ENCODE data around the gene ALOX15B. TPM values are rescaled to one million over a fixed set of nuclear protein-coding genes. Genes with fewer than 3 reads are reported as not detected.

ALOX15B gene
- total and polyA plus RNA-seq, 2 of the 13 experiments (the other 11 are each of a cell fraction or from before 2014, with no cell fraction given) = not detected

GRCh38 chr17:8041249-8041928, 2.5 kb downstream of the ALOX15B start:
- no peaks in the 10 kb centered on the region for H3K36me3 ChIP-seq (replicated peaks in 1 of 2; ENCODE audit: control insufficient read depth in 1 of 2, insufficient read depth in 2 of 2, low read length in 2 of 2)
- no peaks in the 10 kb centered on the region for H3K79me2 ChIP-seq (ENCODE audit: insufficient read depth, low read length)
- H3K27ac ChIP-seq (ENCODE audit: extremely low read length, insufficient read depth, low read length) = no peak overlapping the region
- H4K20me1 ChIP-seq (ENCODE audit: insufficient read depth, low read length) = no peaks in the 10 kb centered on the region; the same call in 1 of the 2 replicates
- intact Hi-C loops (cut with micrococcal nuclease; ENCODE audit: unreplicated experiment) = loop anchor here (5.0 kb wide), 2 partner anchors 129 to 199 kb away; no protein-coding TSS in a partner anchor
- DNase-seq (ENCODE audit: low spot score) = peak; percentile 49
- H2AFZ ChIP-seq (ENCODE audit: low read length) = no peak overlapping the region
- in situ Hi-C loops (cut with HindIII; ENCODE audit: extremely low pct_ligation_motif_present, low pct_unique_long_range_greater_than_20kb) = loop anchor here (5.0 kb wide), 1 partner anchor 129 kb away; no protein-coding TSS in a partner anchor
- peaks cover 4 to 53% of the 10 kb centered on the region in 2 experiments; a peak in 3 of 5 replicates for H3K27me3 ChIP-seq (ENCODE audit: control insufficient read depth in 1 of 2, insufficient read depth in 2 of 2, low read length in 2 of 2)
- ATAC-seq = peak; percentile 51
- peak; percentile 74 for FAIRE-seq
- no peak overlapping the region for H3K9ac ChIP-seq (ENCODE audit: insufficient read depth, low read depth, low read length)
- no peaks in the 10 kb centered on the region for H3K9me3 ChIP-seq (ENCODE audit: low read length)
- CTCF ChIA-PET (ENCODE audit: low intra/inter-chr PET ratio, low total read pairs) = interaction anchor here (0.7 to 1.8 kb wide), 7 partner anchors 15 to 178 kb away, joined by 3 to 16 read pairs (median 3); no protein-coding TSS in a partner anchor
- H3K4me1 ChIP-seq (ENCODE audit: insufficient read depth, low read length) = peaks cover 16% of the 10 kb centered on the region; the same call in 1 of the 2 replicates
- H3K4me3 ChIP-seq (replicated peaks in 1 of 3; ENCODE audit: insufficient read depth in 1 of 3, low read depth in 2 of 3, low read length in 3 of 3) = no peak overlapping the region
- no peak overlapping the region for H3K4me2 ChIP-seq (ENCODE audit: low read depth, low read length)
- WGBS (ENCODE audit: low lambda C conversion rate) = 36% methylated on average over 8 of the region's 8 CpGs
- POLR2A ChIA-PET = interaction anchor here (1.1 kb wide), 1 partner anchor 15 kb away, joined by 4 read pairs; no protein-coding TSS in a partner anchor
- no TSS peak for BruUV-seq (replicated peaks)
- TF ChIP-seq CEBPG (CRISPR knock-in tag; IDR thresholded peaks at IDR 0.05) = 0 out of 2 replicates have a peak, but pooled peaks have one; percentile 11
- TF ChIP-seq SIN3A (IDR thresholded peaks at IDR 0.05; ENCODE audit: borderline replicate concordance, low read depth, low read length) = no peak
- TF ChIP-seq STAG1 (CRISPR knock-in tag; IDR thresholded peaks at IDR 0.05) = peak; percentile 75
- TF ChIP-seq ZNF232 (CRISPR knock-in tag; IDR thresholded peaks at IDR 0.05; ENCODE audit: borderline replicate concordance) = 0 out of 2 replicates have a peak, but pooled peaks have one; percentile 29
- 0 out of 2 replicates have a peak, but pooled peaks have one; percentile 13 for TF ChIP-seq GATAD2A (CRISPR knock-in tag; IDR thresholded peaks at IDR 0.05)
- TF ChIP-seq SMC3 (IDR thresholded peaks at IDR 0.05; ENCODE audit: low read length) = peak; percentile 86
- TF ChIP-seq KDM4B (CRISPR knock-in tag; IDR thresholded peaks at IDR 0.05) = no peak
- TF ChIP-seq CTCF (CRISPR knock-in tag; IDR thresholded peaks at IDR 0.05) = peak; percentile 72
- peak; percentile 67; the same call in 1 of the 2 replicates for TF ChIP-seq RAD21 (CRISPR knock-in tag; IDR thresholded peaks at IDR 0.05)
